Posterior cingulate gyrus (tissue), 11 donors: ENCODE data around the gene AMIGO2.

Experiments used
- DNase-seq, 10 donors: peaks; one replicate each; pipeline versions ENCODE4 v3.0.0 to v3.0.0-alpha.2; 2020 to 2021; ENCODE audit warnings: mixed read lengths in 3 of 10
- intact Hi-C: fragments of 100-400 bp; cut with DNase I; formaldehyde crosslinking; loops from one replicate; pipeline ENCODE4 v1.15.1; 2023

AMIGO2 gene

DNA sequence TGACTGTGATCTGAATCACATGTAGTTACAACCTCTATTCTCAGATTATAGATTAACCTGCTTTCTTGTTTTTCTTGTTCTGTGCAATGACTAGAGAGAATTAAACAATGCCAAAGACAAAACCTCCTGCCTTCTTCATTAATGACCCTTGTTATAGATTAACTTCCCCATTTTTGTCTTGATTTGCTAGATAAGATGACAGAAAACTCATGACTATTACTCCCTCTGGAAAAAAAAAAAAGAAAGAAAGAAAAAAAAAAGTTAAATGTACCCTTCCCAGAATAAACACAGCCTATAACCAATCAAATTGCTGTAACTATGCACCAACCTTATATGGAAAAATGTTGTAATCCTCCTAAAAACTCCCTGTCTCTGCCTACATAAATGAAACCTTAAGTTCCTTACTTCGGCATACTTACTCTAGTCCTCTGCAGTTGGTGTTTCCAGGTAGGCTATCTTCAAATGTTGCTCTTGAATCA is 41.5 kb downstream of the AMIGO2 start:
- intact Hi-C loops, result no loop called here
- no peak for DNase-seq

DNA sequence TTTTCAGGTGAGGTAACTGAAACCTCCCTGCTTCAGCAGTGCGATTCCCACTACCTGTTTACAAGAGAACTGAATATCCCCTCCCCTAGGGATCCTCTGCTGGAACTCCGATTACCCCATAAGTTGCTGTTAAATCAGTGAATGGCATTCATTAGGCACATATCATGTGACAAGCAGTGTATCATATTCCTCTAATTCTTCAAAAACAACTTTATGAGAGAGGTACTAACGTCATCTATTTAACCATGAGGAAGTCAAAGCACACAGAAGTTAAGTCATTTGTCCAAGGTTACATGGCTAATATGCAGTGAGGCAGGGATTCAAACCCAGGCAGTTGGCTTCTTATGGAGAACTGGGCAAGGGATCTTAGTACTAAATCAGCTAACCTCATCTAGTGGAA is 44.3 kb downstream of the AMIGO2 start:
- intact Hi-C loops, result no loop called here
- no peak for DNase-seq

DNA sequence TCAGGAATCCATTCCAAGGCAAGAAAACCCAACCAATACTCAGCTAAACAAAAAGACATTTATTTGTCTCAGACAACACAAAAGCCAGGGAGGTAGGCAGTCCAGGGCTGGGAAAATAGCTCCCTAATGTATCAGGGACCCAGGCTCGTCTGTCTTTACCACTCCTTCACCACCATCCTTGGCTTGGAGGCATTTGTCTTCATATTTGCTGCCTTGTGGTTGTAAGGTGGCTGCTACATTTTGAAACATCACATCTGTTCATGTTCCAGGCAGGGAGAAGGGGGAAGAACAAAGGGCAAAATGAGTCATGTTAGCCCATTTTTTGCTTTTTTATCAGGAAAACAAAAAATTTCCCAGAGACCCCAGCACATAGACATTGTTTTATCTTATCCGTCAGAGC is 45.1 kb downstream of the AMIGO2 start:
- DNase-seq, result no peak

DNA sequence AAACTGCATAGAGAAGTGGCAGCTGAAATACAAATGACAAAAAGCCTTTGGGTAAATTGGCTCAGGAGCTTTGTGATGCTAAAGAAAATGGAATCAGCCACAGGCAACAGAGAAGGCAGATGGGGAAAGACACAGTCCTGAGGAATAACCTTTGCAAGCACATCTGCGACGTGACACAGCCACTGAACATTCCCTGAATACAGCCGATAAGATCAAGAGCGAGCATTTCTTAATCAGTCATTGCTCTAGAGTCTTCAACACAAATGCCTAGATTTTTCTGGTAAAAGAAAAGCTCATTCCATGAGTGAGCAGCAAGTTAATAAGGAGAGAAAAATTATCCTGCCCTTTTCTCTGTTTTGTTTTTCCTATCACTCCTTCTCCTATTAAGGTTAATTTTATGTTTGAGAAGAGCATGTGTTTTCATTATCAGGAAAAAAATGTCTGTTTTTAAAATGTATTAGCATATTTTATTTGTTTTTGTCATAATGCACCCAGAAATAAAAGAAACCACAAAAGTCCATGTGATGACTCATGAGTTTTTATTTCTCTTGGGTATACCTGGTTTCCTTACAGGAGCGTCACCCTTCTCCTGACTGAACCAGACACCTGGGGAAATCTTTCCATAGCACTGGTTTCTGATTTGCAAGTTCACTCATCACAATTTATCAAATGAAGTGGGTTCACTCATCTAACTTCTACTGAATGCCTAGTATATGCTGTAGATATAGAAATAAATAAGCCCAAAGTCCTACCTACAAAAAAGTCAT is 45.8 kb downstream of the AMIGO2 start:
- intact Hi-C loops, result loop anchor here (2.0 kb wide), 1 partner anchor 653 kb away; no protein-coding TSS in a partner anchor
- no peak for DNase-seq

More for the DNA sequence above, 45.1 kb downstream of the AMIGO2 start:
- intact Hi-C loops, result no loop called here

DNA sequence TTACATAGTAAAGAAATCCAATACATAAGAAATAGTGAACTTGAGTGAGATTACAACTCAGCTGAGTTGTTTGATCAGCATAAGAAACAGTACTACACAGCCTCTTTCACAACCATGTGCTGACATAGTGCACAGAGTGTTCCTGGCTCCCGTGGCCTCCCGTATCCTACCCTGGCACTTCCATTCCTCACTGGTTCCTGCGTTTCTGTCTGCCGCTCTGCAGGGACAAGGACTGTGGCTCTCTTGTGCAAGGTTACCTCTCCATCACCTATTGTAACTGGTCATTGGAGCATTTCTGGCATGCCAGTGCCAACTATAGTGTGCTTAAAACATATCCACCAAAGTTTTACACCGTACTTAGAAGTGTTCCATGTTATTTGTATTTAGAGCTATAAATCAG is 46.7 kb downstream of the AMIGO2 start:
- intact Hi-C loops, result loop anchor here (2.0 kb wide), 1 partner anchor 654 kb away; no protein-coding TSS in a partner anchor
- DNase-seq, result no peak

DNA sequence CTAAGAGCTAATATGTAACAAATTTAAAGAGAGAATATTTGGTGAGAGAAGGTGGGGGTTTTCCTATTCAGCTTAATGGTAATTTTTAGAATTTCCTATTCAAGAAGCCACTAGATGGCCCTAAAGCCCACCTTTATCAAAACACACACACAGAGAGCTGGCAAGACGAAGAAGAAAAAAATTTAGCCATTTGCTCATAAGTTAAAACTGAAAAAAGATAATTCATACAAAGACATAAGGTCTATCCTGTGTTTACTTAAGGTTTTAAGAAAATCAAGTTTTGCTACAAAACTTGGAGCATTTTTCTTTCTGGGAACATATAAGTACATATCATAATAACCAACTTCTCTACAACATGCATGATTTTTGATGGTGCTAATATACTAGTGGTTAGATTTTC is 47.1 kb downstream of the AMIGO2 start:
- no peak for DNase-seq

DNA sequence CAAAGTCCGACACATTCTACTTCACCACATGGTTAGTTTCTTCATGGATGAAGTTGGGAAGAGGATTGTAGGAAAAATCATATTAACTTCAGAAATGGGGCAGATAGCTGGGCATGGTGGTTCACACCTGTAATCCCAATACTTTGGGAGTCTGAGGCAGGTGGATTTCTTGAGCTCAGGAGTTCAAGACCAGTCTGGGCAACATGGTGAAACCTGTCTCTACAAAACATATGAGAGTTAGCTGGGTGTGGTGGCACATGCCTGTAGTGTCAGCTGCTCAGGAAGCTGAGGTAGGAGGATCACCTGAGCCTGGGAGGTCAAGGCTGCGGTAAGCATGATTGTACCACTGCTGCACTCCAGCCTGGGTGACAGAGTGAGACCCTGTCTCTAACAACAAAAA is 49.9 kb downstream of the AMIGO2 start:
- no peak for DNase-seq

More for the DNA sequence above, 47.1 kb downstream of the AMIGO2 start:
- intact Hi-C loops, result loop anchor here (2.0 kb wide), 1 partner anchor 654 kb away; no protein-coding TSS in a partner anchor

DNA sequence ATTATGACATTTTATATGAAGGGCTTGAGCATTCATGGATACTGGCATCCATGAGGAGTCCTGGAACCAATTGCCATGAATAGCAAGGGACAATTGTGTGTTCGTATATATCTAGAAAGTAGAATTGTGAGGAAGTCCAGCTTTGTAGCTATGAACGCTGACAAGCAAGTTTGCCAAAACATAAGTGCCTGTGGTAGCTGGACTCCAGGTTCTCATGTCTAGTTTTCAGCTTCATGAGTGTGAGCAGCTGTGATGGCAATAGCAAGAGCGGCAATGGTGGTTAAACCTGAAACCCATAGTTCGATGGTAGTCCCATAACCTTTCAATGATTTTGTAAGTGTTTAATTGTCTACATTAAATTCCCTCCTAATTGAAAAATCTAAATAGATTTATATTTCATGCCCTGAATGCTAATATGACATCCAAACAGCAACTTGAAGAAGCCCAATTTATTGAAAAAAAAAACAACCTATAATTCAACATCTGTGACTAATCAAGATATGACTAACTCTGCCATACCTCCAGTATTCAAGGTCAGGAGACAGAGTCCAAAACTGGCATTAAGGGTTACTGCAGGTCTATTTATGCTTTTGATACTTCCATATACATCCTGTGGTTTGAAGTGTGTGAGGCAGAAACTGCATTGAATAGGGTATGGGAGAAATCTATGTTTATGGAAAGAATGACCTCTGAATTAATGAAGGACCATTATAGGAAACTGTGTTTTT is 50.6 kb downstream of the AMIGO2 start:
- intact Hi-C loops, result no loop called here
- DNase-seq, result no peak

More for the DNA sequence above, 49.9 kb downstream of the AMIGO2 start:
- intact Hi-C loops, result no loop called here

DNA sequence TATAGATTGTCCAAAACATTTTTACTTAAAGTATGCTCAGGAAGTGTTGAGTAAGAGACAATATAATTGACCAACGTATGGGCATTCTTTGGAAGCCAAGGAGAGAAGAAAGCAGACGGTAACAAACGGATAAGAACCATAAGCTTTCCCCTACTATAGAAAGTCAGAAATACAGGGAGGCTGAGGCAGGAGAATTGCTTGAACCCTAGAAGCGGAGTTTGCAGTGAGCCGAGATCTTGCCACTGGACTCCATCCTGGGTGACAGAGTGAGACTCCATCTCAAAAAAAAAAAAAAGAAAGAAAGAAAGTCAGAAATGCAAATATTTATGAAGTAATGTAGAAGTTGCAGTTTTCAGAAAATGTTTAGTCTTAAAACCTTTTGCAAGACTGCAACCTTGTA is 51.6 kb downstream of the AMIGO2 start:
- intact Hi-C loops, result no loop called here
- DNase-seq, result no peak
